Measurements from ENCODE around the gene NFATC1.
A peak's percentile ranks its signal among the peaks of the same experiment; 100 is the strongest.

Gene NFATC1

DNA sequence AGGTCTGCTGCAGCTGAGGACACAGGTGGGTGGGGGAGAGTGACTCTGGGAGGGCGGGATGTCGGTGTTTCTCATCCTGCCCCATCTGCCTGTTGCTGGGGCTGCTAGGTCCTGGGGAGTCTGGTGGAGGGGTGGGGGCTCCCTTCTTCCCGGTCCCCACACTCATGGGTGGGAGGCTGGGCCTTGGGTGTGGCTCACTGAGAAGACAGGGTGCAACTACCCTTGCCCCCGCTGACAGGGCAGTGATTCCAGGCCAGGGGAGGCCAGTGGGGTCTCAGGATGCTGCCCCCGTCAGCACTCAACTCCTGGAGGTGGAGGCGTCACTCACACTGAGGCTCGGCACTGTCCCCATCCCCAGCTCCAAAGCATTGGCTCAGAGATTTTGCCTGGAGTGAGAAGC is 7.7 kb upstream of the NFATC1 start:
- Histone ChIP-seq H3K79me2 (ENCODE audit: control insufficient read depth, low read length) (no peaks in the 10 kb centered on the region), H3K36me3 (ENCODE audit: control insufficient read depth, low read length) (no peaks in the 10 kb centered on the region), H3K9me3 (ENCODE audit: control insufficient read depth, insufficient read depth, low read length) (no peaks in the 10 kb centered on the region), H3K27me3 (ENCODE audit: control insufficient read depth, low read length) (peaks cover 28% of the 10 kb centered on the region), H3K4me3 (ENCODE audit: low read length) (no peak overlapping the region), H3F3A (ENCODE audit: control insufficient read depth, insufficient read depth) (peaks cover 25% of the 10 kb centered on the region), H3K9me2 (replicated peaks; ENCODE audit: control insufficient read depth, low read length) (no peaks in the 10 kb centered on the region), H4K20me1 (ENCODE audit: control insufficient read depth, insufficient read depth, low read depth, low read length) (no peaks in the 10 kb centered on the region), H3K4me2 (ENCODE audit: low read length) (no peak overlapping the region), H3K4me1 (ENCODE audit: control insufficient read depth, low read length) (peaks cover 21% of the 10 kb centered on the region), H3K27ac (ENCODE audit: low read depth, low read length) (no peak overlapping the region)
- TF ChIP-seq, protein P1, sequence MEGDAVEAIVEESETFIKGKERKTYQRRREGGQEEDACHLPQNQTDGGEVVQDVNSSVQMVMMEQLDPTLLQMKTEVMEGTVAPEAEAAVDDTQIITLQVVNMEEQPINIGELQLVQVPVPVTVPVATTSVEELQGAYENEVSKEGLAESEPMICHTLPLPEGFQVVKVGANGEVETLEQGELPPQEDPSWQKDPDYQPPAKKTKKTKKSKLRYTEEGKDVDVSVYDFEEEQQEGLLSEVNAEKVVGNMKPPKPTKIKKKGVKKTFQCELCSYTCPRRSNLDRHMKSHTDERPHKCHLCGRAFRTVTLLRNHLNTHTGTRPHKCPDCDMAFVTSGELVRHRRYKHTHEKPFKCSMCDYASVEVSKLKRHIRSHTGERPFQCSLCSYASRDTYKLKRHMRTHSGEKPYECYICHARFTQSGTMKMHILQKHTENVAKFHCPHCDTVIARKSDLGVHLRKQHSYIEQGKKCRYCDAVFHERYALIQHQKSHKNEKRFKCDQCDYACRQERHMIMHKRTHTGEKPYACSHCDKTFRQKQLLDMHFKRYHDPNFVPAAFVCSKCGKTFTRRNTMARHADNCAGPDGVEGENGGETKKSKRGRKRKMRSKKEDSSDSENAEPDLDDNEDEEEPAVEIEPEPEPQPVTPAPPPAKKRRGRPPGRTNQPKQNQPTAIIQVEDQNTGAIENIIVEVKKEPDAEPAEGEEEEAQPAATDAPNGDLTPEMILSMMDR (IDR thresholded peaks at IDR 0.05; ENCODE audit: low read depth, low read length, poor library complexity, severe bottlenecking) = no peak
- TF ChIP-seq EZH2phosphoT487 (IDR thresholded peaks at IDR 0.05; ENCODE audit: borderline replicate concordance, low read length) = no peak

DNA sequence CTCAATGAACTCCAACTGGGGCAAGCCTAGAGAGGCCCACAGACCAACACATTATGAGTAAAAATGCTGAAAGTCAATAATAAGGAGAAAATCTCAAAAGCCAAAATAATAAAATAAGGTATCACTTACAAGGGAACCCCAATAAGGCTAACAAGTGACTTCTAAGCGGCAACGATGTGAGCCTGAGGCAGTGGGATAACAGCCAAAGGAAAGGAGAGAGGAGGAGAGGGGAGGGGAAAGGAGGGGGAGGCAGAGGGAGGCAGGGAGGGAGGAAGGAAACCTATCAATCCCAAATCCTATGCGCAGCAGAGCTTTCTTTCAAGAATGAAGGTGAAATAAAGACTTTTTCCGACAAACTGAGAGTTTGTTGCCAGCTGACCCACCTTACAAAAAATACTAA is 6.0 kb upstream of the NFATC1 start:
- no peak overlapping the region for H3K27ac ChIP-seq (ENCODE audit: low read depth, low read length)
- H3K36me3 ChIP-seq (ENCODE audit: control insufficient read depth, low read length) = no peaks in the 10 kb centered on the region
- no peaks in the 10 kb centered on the region for H4K20me1 ChIP-seq (ENCODE audit: control insufficient read depth, insufficient read depth, low read depth, low read length)
- no peak overlapping the region for H3K4me3 ChIP-seq (ENCODE audit: low read length)
- peaks cover 29% of the 10 kb centered on the region for H3F3A ChIP-seq (ENCODE audit: control insufficient read depth, insufficient read depth)
- peaks cover 37% of the 10 kb centered on the region for H3K4me1 ChIP-seq (ENCODE audit: control insufficient read depth, low read length)
- H3K9me3 ChIP-seq (ENCODE audit: control insufficient read depth, insufficient read depth, low read length) = no peaks in the 10 kb centered on the region
- H3K4me2 ChIP-seq (ENCODE audit: low read length) = no peak overlapping the region
- TF ChIP-seq EZH2phosphoT487 (IDR thresholded peaks at IDR 0.05; ENCODE audit: borderline replicate concordance, low read length) = no peak
- TF ChIP-seq, protein P1 (IDR thresholded peaks at IDR 0.05; ENCODE audit: low read depth, low read length, poor library complexity, severe bottlenecking) = no peak
- no peaks in the 10 kb centered on the region for H3K79me2 ChIP-seq (ENCODE audit: control insufficient read depth, low read length)
- no peaks in the 10 kb centered on the region for H3K9me2 ChIP-seq (replicated peaks; ENCODE audit: control insufficient read depth, low read length)
- peaks cover 36% of the 10 kb centered on the region for H3K27me3 ChIP-seq (ENCODE audit: control insufficient read depth, low read length)

DNA sequence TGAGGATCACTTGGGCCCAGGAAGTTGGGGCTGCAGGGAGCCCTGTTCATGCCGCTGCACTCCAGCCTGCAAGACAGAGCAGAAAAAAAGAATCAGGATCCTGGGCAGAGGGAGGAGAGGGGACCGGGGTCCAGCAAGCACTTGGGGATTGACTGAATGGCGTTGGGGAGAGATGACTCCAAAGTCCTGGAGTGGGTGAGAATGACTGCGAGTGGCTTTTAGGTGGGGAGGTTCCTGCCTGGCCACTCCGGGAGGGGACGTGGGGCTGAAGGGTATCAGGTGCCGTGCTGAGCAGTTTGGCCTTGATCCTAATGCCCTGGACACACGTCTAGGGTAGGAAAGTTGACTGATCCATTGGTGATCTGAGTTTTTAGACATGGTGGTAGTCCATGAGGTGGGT is 3.5 kb upstream of the NFATC1 start:
- peaks cover 46% of the 10 kb centered on the region for H3K27me3 ChIP-seq (ENCODE audit: control insufficient read depth, low read length)
- peaks cover under 1% of the 10 kb centered on the region for H3K36me3 ChIP-seq (ENCODE audit: control insufficient read depth, low read length)
- TF ChIP-seq EZH2phosphoT487 (IDR thresholded peaks at IDR 0.05; ENCODE audit: borderline replicate concordance, low read length) = no peak
- TF ChIP-seq, protein P1 (IDR thresholded peaks at IDR 0.05; ENCODE audit: low read depth, low read length, poor library complexity, severe bottlenecking) = no peak
- no peaks in the 10 kb centered on the region for H3K9me3 ChIP-seq (ENCODE audit: control insufficient read depth, insufficient read depth, low read length)
- H3K9me2 ChIP-seq (replicated peaks; ENCODE audit: control insufficient read depth, low read length) = no peaks in the 10 kb centered on the region
- no peaks in the 10 kb centered on the region for H4K20me1 ChIP-seq (ENCODE audit: control insufficient read depth, insufficient read depth, low read depth, low read length)
- H3K4me3 ChIP-seq (ENCODE audit: low read length) = no peak overlapping the region
- no peak overlapping the region for H3K4me2 ChIP-seq (ENCODE audit: low read length)
- peaks cover 33% of the 10 kb centered on the region for H3F3A ChIP-seq (ENCODE audit: control insufficient read depth, insufficient read depth)
- H3K4me1 ChIP-seq (ENCODE audit: control insufficient read depth, low read length) = peaks cover 41% of the 10 kb centered on the region
- peak overlapping the region; percentile 37 for H3K27ac ChIP-seq (ENCODE audit: low read depth, low read length)
- H3K79me2 ChIP-seq (ENCODE audit: control insufficient read depth, low read length) = peaks cover 8% of the 10 kb centered on the region
